NCI-H2029 treated with DMSO at 0.1 percent for 48 hours (cell line): Measurements from ENCODE around the gene KLC4.
A peak's percentile ranks its signal among the peaks of the same experiment; 100 is the strongest.
"Not testable (repeated sequence)": the region's sequence is repeated elsewhere in the genome, so short reads cannot be mapped to it uniquely, and the experiment has no call there.

Experiments used
- DNase-seq: peaks from one replicate; lab custom pipeline; 2025; lab: John Stamatoyannopoulos, UW

KLC4 gene

DNA sequence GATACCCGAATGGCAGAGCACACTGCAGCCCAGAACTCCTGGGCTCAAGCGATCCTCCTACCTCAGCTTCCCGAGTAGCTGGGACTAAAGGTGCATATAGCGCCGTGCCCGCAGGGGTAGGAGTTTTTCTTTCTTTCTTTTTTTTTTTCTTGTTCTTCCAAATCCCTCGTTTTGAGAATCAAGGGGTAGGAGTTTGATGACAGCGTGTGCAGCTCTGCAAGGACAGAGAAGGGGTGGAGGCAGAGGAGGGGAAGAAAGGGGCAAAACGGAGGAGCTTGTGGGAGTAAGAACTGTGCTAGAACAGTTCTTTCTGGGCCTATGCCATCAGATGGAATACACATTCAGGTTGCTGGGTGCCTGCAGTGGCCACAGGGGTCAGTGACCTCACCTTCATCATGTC lies 22.7 kb upstream of the KLC4 start:
- no peak for DNase-seq

DNA sequence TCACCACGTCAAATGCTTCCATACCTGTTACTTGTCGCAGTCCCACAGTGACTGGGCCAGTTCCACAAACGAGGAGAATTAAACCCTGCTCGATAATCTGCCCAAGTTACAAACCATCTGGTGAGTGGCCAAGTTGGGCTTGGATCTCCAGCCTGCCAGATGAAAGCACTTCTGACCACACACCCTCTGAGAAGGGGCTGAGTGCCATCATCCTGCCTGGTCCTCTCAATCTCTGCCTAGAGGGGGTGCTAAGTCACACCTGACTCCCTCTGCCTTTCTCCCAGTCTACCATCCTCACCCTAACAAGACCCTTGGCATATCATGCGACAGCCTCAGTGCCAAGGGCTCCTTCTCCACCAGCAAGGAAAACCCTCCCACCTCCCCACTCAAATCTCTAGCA lies 22.2 kb upstream of the KLC4 start:
- DNase-seq, result no peak

DNA sequence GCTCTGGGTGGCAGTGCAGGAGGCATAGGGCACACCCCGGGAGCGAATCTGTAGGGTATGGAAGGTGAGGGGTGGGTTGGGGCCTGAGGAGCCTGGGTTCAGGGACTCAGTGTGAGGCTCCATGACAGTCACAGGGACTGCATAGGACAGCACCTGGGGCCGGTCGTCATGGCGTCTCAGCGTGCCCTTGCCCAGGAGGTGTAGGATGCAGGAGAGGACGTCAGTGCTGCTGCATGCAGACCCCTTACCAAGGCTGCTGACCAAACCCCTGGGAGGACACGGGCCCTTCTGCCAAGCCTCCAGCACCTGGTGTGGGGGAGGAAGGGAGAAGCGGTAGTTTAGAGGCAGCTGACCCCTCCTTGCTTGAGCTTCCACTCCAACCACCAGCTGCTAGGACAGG lies 21.7 kb upstream of the KLC4 start:
- no peak for DNase-seq

DNA sequence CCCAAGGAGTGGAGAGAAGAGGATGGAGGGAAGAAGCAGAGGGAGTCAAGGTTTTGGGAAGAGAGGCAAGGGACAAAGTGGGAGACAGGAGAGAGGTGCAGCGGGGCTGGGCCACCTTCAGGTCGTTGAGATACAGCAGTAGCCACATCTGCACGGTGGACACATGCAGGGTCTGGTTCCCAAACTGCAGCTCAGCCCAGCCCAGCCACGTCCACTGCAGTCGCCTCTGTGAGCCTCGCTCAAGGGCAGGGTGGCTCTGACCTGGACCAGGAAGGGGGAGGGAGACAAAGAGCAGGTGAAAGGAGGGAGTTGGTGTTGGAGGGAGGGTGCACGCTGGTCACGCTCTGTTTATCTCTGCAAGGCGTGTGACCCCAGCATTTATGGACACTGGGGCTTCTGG lies 20.7 kb upstream of the KLC4 start:
- no peak for DNase-seq

DNA sequence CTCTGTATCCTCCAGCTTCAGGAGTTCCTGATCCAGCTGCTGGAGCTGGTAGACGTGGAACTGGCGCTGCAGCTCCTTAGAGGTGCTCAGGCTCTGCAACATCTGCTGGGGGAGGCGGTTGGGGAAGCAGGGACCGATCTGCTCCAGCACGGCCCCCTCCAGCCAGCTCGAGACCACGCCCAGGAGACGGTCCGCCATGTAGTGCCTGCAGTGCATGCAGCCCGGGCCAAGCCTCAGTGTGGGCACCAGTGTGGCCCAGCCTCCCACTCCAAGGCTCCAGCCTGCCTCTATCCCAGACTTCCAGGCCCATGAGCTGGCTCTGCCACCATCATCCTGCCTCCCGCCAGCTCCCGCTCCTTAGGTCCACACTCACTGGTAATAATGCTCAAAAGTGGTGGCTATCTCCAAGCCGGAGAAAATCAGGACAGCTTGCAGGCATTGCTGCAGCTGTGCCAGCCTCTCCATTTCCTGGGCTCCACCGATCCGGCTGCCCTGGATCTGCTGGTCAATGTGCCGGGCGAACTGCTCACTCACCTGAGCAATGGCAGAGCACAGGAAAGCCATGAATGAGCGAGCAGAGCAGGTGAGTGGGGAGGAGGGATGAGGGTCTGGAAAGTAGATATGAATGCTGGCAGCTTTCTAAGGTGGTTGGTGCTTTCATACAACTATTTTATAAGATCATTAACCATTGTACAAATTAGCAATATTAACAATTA lies 18.7 kb upstream of the KLC4 start:
- DNase-seq, result no peak

DNA sequence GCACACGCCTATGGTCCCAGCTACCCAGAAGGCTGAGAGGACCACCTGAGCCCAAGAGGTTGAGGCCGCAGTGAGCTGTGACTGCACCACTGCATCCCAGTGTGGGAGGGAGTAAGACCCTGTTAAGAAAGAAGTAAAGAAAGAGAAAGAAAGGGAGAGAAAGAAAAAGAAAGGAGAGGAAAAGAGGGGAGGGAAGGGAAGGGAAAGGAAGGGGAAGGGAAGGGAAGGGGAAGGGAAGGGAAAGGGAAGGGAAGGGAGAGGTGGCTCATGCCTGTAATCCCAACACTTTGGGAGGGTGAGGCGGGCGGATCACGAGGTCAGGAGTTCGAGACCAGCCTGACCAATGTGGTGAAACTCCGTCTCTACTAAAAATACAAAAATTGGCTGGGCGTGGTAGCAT lies 18.0 kb upstream of the KLC4 start:
- not testable (repeated sequence) for DNase-seq

DNA sequence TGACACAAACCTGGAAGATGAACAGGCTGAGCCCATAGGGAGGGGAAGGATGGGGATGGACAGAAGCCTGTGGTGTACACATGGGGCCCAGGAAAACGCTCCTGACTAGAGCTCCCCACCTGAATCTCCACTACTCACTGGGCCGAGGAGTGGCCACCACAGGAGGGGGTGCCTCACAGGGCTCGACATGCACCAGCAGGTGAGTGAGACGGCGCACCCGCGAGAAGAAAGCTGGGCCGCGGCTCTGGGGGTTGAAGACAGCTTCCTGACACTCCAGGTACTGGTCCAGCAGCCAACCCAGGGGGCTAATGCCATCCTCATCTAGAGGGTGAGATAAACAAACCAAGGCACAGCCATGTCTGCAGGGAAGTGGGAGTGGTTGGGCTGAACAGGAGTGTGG lies 16.1 kb upstream of the KLC4 start:
- no peak for DNase-seq

DNA sequence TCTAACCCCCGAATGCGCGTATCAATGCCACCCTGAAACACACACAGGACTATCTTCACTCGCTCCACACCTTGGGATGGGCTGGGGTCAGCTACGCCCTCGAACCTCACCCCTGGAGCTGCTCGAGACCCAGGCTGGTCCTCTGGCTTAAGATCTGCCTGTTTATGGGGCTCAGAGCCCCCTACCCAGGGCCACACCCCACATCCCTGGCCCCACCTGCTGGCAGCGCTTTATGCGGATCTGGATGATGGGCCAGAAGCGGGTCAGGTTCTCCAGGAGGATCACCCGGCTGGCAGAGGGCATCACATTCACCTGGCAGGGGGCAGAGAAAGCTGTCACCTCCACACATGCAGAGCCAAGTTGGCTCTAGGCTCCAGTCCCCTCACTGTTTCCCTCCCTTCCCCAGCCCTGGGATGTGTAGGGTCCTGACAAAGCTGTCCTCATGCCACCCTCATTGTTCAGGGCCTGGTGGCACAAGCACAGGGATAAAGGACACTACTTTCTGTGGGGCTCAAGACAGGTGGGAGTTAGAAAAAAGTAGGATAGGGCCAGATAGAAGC lies 14.0 kb upstream of the KLC4 start:
- DNase-seq, result no peak

DNA sequence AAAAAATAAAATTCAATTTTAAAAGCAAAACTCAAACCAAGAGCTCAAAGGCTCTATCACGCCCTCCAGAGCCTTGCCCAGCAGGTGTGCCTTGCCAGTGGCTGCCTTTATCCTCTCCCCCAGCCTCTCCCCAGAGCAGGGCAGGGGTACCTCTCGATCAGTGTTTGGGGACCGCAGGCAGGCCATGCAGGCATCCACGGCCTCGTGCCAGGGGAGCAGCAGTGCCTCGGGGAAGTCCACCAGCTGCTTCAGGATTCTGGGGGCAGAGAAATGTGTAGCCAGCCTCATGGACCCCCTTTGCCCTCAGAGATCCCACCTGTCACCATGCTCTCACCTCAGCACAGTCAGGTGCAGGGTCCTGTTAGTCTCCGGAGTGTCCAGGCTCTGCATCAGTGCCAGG lies 11.4 kb upstream of the KLC4 start:
- no peak for DNase-seq

DNA sequence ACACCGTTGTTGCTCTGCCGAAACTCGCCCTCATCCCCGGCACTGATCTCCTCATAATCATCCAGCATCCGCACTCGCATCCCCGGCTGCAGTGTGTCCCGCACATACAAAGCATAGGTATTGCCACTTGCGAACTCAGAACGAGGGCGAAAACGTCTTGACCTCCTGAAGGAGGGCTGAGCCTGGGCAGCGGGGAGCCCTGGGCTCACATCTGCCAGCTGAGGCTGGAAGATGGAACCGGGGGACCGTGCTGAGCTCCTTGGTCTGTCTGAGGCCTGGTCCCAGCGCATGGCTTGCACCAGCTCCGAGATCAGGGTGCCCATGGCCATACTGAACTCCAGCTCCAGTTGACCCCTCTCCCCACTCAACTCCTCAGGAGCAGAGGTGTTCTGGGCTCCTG lies 8.4 kb upstream of the KLC4 start:
- DNase-seq, result no peak

DNA sequence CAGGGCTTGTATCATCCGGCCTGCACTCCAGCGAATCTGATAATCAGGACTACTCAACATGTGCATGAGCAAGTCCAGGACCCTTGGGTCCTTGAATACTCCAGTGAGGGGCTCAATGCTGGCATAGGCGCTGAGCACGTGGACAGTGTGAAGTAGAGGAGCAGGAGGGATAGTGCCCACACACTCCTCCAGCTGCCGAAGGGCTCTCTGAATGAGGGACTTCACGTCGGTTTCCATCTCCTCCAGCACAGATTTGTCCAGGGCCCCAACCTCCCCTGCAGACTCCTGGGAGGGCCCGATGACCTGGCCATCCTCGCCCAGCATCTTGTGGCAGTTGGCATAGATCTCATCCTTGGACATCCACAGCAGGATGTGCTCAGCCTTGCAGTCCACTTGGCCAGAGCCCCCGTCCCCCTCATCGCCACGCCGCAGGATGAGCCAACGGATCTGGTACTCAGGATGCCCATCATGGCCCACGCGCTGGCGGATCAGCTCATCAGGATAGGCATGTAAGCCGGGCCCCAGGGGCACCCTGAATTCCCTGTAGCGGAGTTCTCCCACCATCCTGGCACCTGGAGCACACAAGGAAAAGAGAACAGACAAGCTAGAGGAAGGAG lies 7.1 kb upstream of the KLC4 start:
- no peak for DNase-seq

DNA sequence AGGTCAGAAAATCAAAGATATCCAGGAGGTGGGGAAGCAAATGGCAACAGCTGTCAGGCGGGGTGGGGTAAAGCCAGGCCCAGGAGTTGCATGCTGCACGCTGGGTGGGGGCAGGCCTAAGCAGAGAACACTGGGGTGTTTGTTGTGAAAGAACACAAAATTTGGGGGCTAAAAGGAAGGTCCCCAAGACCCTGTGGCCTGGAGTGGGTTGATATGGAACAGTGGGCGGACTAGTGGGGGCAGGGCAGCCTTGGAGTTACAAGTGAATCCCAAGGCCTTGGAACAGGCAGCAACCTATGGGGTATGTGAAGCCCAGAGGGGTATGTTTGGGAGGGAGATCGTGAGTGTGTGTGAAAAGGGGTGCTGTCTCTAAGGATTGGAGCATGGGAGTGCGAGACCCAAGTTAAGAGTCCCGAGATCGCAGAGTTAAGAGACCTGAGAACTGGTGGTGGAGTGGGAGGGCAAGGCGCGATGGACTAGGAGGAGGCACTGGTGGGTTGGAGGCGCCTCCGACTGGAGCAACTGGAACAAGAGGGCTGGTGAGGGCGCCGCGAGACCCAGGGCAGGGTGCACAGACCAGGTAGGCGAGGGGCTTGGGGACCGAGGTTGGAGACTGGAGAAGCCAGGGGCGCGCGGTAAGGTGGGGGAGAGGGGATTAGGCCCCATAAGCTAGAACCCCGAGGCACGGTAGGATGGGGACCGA lies 6.4 kb upstream of the KLC4 start:
- DNase-seq, result no peak

DNA sequence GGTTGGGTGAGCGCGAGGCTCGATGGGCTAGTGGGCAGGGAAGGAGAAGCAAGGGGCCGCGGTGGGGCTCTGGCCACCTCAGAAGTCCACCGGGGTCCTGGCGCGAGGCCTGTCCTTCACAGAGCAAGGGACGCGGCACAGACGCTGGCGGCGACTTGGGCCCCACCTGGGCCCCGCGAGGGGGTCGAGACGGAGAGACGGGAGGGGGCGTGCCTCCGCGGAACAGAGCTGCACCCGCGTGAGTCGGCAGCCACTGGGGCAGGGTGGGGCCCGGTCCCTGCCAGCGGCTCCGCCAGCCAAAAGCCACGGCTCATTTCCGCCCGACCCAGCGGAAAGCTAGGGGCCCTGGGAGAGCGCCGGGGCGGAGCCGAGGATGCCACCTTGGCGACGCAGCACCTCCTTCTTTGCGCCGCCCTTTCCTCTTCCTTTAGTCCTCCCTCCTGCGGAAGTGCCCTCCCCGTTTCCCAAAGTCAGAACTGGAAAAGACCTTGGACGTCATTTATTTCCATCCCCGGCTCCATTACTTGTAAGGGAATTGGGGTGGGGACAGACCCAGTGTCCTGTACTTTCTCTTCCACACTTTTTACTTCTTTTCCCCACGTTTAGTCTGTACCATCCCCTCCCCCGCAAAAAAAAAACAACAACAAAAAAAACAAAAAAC lies 5.8 kb upstream of the KLC4 start, which contains the start of gene CUL7:
CUL7 (minus strand) TSS at position 307 of the 661 bp plus-strand sequence. CDS start 1,063 bp downstream, outside the sequence.
- peak; percentile 91 for DNase-seq

DNA sequence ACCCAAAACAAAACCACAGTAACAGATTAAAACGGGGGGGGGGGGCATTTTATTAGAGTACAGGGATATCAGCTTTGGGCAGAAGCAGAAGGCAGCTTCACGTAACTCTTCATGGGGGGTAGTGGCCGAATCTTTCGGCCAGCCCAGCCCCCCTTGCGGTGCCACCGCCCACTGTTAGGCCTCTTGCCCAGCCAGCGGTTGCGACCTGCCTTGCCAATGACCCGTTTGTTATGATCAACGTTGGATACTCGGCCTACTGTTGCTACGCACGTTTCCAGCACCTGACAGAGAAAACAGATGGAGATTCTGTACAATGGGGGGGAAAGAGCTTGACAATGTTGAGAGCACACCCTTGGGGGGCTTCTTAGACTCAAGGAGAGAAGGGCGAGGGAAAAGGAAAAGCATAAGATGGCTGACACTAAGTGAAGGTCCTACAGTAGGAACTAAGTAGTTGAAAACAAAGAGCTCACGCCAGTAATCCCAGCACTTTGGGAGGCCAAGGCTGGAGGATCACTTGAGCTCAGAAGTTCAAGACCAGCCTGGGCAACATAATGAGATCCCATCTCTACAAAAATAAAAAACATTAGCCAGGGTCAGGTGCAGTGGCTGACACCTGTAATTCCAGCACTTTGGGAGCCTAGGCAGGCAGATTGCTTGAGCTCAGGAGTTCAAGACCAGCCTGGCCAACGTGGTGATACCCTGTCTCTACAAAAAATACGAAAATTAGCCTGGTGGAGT lies 5.1 kb upstream of the KLC4 start:
- DNase-seq, result no peak

DNA sequence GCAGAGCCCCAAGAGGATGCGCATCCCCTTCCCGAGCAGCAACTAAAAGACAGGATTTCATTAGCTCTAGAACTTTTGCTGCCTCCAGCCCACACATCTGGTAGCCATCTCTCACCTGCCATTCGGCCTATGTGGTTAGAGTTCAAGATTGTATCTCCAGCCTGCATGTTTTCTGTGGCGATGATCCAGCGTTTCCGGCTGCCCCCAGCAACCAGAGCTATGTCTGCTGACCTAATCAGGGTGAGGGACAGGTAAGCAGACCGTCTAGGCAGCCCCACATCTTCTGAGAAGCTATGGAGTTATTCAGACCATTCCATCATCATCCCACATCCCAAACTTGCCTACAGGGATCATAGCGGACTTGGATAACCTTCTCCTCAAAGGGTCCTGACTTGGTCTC lies 3.5 kb upstream of the KLC4 start:
- no peak for DNase-seq

DNA sequence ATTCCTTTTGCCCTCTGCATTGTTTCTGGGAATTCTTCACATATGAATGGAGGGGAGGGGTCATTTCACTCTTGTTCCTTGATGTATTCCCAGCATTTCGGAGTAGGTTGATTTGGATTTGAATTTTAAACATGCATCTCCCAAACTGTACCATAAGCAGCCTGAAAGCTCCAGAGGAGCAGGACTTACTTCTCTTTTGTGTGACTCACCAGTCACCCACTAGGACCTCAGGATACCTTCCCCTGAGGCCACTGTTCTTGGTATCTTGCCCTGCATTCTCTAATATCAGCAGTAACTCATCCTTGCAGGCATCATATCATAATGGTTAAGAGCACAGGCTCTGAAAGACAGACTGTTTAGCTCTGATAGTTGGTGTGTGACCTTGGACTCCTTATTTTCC lies 900 bp upstream of the KLC4 start:
- DNase-seq, result no peak

DNA sequence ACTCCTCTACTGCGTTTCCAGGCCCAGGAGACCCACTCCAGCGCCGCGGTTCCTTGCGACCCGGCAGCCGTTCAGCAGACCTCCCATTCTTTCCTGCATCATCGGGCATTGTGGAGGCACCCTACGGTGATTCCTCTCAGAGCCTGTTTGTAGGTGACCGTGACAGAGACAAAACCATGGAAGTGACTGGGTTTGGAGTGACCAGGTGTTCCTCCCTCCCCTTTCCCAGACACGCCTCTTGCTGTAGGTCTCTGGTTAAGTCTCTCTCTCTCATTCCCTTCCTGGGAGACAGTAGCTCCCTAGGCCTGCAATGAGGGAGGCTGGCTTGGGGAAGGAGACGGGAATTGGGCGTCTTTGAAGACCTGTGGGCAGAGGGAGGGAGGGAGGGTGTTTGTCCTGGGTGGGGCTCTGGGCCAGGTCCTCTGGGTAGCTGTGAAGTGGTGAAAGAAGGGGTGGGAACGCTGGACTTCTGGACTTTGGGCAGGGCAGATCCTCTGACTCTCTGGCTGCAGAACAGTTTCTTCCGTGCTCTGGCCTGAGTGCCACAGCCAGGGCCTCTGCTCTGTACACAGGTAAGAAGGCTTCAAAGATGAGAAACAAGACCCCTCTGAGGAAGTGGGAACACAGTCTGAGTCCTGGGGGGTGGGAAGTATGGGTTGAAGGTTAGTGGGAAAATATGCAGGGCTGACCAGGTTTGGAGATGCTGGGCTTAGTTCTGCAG lies 763 bp downstream of the KLC4 start:
- DNase-seq, result peak; percentile 19

DNA sequence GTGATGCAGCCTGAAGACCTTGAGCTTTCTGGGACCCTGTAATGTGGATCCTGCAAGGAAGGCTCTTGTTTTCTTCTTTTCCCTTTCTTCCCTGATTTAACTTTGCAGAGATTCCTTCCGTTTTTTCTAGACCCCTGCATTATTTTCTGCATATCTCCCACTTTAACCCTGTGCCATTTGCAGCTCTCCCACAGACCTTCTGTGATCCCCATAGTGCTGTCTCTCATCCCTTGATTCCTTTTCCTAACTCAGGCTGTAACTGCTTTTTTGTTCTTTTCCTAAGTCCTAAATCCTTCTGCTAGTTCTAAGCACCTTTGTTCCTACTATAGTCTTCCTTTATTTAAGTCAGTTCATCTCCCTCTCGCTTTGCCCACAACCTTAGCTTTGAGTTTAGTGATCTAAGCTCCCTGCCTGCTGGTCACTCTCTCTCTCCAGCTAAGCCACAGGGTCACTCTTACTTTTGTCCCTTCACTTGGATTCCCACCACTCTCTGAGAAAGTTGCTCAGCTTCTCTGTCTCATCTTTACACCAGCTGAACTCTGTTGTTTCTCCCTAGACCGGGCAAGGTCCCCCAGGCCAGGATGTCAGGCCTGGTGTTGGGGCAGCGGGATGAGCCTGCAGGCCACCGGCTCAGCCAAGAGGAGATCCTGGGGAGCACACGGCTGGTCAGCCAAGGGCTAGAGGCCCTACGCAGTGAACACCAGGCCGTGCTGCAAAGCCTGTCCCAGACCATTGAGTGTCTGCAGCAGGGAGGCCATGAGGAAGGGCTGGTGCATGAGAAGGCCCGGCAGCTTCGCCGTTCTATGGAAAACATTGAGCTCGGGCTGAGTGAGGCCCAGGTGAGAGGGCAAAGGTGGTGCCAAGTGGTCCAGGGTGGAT lies 1.6 kb downstream of the KLC4 start:
- no peak for DNase-seq

DNA sequence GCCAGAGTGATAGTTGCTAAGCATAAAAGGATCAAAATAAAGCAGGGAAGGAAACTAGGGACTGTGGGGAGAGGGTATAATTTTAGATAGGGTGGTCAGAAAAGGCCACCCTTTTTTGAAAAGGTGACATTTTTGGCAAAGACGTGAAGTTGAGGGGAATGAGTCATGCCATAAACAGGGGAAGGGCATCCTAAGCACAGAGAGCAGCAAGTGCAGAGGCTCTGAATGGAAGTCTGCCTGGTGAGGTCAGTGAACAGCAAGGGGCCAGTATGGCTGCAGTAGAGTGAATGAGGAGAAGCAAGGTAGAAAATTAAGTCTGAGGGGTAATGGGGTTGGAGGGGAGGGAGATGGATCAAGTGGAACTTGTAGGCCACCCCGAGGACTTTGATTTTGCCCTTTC lies 2.4 kb downstream of the KLC4 start:
- no peak for DNase-seq

DNA sequence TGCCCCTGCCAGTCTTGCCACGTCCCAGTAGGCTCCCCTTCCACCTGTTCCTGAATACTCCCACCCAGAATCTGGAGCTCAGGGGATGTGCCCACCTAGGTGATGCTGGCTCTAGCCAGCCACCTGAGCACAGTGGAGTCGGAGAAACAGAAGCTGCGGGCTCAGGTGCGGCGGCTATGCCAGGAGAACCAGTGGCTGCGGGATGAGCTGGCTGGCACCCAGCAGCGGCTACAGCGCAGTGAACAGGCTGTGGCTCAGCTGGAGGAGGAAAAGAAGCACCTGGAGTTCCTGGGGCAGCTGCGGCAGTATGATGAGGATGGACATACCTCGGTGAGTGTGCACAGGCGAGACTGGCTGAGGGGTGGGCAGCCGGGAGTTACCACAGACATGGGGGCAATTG lies 3.4 kb downstream of the KLC4 start:
- no peak for DNase-seq
